Islet precursor cell (in vitro differentiated cells): Measurements from ENCODE around the gene TIPRL.

ENCODE experiments used
- DNase-seq: peaks from one replicate; pipeline ENCODE4 v3.0.0-alpha.2; 2018

TIPRL gene

DNA sequence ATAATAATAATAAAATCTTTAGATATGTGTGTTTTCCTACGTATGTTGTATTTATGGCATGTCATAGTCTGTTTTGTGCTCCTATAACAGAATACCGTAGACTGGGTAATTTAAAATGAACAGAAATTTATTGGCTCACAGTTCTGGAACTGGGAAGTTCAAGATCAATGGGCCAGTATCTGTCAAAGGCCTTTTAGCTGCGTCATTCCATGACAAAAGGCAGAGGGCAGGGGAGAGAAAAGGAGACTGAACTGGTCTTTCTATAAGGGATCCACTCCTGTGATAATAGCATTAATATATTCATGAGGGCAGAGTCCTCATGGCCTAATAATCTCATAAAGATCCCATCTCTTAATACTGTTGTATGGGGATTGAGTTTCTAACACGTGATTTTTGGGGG, 39.9 kb downstream of the TIPRL start:
- no peak for DNase-seq

- no peak for DNase-seq
These were observed 41.7 kb downstream of the TIPRL start for GRCh38 chr1:168220470-168220871.

GRCh38 chr1:168221275-168221674, 42.5 kb downstream of the TIPRL start:
- no peak for DNase-seq

GRCh38 chr1:168223261-168223660, 44.5 kb downstream of the TIPRL start:
- DNase-seq, result no peak

DNA sequence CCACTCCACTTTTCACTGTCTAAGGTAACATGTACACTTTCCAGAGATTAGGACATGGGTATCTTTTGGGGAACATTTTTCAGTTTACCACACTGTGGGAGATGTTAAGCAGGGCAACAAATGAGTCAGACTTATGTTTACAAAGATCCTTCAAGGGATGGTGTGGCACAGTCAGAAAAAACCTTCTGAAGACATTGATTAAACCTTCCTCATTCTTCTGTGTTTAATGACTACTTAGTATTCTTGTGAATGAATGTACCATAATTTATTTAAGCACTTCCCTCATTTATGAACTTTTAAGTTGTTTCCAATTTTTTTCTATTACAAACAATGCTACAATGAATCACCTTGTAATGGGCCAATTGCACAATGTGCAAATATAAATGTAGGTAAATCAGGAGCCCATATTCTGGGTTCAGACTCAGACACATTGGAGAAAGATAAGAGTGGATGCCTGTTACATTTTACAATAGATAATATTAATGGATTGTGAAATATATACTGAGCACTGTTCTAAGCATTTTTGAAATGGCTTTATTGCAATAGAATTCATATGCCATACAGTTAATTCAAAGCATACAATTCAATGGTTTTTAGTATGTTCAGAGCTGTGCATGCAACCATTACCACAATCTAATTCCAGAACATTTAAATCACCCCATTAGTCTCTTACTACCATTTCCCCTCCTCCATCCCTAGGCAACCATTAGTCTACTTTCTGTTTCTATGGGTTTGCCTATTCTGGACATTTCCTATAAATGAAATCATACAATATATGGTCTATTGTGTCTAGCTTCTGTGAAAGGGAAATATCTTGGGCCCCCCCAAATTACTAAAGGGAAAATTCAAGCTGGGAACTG, 45.1 kb downstream of the TIPRL start:
- DNase-seq, result no peak

- DNase-seq, result no peak
These were observed 46.2 kb downstream of the TIPRL start for GRCh38 chr1:168224991-168225390.

DNA sequence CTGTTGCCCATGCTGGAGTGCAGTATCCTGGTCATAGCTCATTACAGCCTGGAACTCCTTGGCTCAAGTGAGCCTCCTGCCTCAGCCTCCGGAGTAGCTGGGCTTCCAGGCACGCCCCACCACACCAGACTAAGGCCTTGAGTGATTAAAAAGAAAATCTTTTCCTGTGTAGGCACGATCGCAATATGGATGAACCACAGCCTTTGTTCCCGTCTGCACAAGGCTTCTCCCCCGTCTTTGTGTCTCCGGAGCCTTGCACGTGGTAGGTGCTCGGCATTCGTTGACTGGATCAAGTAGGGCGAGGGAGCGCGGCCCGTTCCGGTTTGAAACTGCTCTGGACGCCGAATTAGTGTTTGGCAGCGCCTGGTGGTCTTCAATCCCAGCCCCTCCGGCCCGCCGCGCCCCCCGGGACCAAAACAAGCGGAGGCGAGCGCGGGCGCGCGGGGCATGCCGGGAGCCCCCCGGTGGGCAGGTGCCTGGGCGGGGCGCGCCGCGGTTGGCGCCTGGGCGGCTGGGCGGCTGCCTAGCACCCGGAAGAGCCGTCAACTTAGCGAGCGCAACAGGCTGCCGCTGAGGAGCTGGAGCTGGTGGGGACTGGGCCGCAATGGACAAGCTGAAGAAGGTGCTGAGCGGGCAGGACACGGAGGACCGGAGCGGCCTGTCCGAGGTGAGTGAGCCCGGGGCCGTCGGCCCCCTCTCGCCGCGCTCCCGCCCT, 46.9 kb downstream of the TIPRL start, which contains the start of gene SFT2D2:
TSS of gene SFT2D2 (plus strand) at position 529 of the 715 bp plus-strand sequence. CDS start at position 605, 76 bp downstream.
- peak; percentile 88 for DNase-seq

DNA sequence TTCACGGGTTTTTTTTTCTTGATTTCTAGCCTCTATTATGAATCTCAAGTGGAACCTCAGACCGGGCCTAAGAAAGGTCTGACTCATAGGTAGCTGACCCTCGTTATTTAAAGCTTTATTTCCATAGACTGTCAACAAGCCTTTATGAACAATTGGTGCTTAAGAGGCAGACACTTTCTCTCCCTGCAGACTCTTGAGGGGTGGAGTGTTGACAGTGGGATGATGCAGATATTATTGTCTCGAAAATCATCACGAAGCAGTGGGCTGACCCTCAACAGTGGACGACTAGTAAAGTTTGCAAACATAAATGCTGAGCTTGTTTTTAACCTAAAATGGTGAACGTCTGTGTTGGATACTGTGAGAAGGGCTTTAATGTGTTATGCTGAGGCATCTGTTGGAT, 48.9 kb downstream of the TIPRL start:
- DNase-seq, result no peak

- DNase-seq, result no peak
These were observed 51.1 kb downstream of the TIPRL start for GRCh38 chr1:168229893-168230292.

DNA sequence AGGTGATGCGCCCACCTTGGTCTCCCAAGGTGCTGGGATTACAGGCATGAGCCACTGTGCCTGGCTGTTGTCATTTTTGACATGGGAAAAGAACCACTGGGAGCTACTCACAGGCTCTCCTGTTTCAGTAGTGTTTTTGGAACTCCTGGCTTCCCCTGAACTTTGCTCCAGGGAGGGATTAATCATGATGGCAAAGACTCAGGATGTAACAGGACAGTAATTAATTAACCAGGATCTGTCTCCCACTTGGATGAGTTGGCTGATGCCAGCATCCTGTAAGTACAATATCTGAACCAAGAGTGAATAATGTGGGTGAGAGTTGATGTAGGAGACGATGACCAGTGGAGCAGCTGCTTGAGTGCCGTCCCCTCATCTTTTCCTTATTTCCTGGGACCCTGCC, 51.9 kb downstream of the TIPRL start:
- no peak for DNase-seq

GRCh38 chr1:168234846-168235547, 56.2 kb downstream of the TIPRL start:
- DNase-seq, result peak; percentile 73

DNA sequence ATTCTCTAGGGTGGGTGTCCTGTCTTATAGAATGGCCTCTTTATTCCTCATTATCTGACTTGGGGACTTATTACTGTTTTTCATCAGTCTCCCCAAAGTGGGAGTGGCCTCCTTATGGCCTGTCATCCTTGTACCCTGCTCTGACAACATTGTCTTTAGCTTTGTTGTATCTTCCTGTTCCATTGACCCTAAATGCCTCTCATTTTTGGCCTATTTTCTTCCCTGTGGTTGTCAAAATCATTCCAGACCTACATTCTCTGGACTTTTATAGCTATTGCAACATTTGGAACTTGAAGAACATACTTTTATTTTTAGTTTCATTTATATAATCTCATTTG, 56.8 kb downstream of the TIPRL start:
- no peak for DNase-seq

GRCh38 chr1:168235937-168236336, 57.2 kb downstream of the TIPRL start:
- no peak for DNase-seq

- no peak for DNase-seq
These were observed 58.3 kb downstream of the TIPRL start for GRCh38 chr1:168236836-168237611.

DNA sequence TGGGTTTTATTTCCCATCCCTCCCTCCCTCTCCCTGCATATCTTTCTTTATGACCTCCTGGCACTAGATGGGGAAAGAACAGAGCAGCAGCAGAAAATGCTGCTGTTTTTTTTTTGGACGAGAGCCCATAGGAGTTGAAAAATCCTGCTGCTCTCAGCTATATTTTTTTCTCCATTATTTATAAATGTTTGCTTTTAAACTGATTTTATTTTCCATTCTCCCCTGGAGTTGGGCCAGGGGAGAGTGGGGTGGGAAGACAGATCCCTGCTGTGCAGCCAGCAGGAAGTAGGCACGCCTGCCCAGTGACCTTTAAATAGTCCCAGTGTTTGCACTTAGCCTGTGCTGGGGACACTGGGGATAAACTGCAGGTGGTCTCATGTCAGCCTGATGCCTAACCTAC, 64.4 kb downstream of the TIPRL start:
- DNase-seq, result no peak

DNA sequence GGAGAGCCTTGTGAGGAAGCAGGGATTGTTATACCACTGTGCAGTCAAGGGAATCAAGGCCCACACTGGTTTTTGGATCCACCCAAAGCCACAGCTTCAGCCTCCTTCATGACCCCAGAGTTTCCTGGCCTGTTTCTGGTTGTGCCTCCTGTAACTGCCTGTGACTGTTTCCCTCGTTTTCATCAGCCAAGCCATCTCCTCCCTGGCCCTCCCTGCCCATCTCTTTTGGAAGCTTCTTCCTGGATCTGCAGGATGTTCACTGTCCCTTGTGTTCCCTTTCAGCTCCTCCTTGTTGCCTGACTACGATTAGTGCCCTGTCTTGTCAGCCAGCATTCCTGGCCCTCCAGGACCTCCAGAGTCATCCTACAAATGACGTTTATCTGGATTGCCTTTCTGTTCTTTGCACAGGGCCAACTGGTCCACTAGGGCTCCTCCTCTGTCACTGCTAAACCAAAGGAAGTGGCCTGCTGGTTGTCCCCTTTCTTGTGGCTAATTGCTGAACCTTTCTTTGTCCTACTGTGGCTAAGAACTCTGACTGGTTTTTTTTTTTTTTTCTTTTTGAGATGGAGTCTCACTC, 65.0 kb downstream of the TIPRL start:
- DNase-seq, result peak; percentile 82

- no peak for DNase-seq
These were observed 66.3 kb downstream of the TIPRL start for GRCh38 chr1:168245042-168245441.

DNA sequence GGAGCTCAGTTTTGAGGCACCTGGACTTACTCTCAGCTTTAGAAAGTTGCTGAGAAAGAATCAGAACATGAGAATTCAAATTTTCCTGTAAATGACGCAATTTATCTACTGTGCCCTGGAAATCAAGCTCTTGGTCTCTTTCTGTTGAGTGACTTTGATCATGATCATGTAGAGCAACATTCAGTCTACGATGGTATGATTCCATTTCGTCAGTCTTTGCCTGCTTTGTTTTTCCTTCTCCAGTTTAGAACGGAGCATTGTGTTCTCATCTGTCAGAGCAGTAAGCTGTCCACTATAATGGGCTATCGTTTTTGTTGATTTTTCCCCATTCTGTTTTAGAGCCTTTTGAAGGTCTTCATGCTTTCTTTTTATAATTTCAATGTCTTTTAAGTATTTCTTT, 67.7 kb downstream of the TIPRL start:
- no peak for DNase-seq
